Astrocyte (in vitro differentiated cells and primary cell): ENCODE data around the gene MT1HL1.

Experiments used
- CTCF ChIP-seq: IDR thresholded peaks from 2 replicates; pipeline ENCODE4 v1.5.1; 2011; ENCODE audit warnings: low read depth, mild to moderate bottlenecking, inconsistent platforms, low read length, moderate library complexity; ENCODE audit not compliant: insufficient read depth
- EZH2 ChIP-seq: IDR thresholded peaks from 2 replicates; pipeline ENCODE4 v1.6.1; 2012; ENCODE audit warnings: mild to moderate bottlenecking, low read length, inconsistent platforms; ENCODE audit not compliant: insufficient read depth

- TF ChIP-seq EZH2, result no peak
- no peak for TF ChIP-seq CTCF
Measured at GRCh38 chr1:236959112-236959511, 45.1 kb downstream of the MT1HL1 start.
